Kidney glomerular epithelial cell (primary cell): Measurements from ENCODE around the gene ELOA2.
"Not testable (repeated sequence)": the region's sequence is repeated elsewhere in the genome, so short reads cannot be mapped to it uniquely, and the experiment has no call there.

Experiments used
- DNase-seq: peaks from one replicate; lab custom pipeline; 2025; lab: John Stamatoyannopoulos, UW

Gene ELOA2

DNA sequence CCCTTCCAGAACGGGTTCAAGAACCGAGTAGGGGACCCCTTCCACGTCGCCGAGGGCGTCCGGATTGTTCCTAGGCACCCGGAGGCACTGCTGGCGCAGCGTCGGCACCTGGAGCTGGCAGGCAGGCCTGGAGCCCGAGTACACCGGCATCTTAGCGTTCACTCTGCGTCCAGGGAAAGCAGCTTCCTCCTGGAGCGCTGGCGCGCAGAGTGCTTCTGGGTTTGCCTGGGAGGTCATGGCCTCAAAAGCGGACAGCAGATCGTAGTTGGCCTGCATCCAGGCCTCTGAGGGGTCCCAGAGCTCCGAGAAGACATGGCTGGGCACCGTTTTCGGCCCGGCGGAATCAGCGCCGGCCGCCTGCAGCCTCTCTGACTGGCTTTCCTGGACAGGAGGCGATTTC lies 12.6 kb downstream of the ELOA2 start:
- DNase-seq = not testable (repeated sequence)

DNA sequence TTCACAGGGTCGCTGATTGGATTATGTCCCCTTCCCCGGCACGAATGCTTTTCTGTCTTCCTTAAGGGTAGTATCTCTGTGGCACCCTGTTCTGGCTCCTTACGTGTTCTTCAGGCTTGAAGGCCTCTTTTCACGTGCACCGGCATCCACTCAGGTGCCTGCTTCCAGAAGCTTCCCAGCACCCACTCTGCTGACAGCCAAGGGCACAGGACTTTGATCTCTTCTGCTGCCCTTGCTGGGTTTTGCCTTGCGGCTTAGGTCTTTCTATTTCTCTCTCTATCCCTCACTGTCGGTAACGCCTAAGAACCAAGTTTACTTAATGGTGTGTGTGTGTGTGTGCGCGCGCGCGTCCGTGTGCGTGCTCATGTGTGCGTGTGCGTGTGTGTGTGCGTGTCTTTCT lies 14.7 kb downstream of the ELOA2 start:
- not testable (repeated sequence) for DNase-seq

- DNase-seq = not testable (repeated sequence)
Observed at GRCh38 chr18:47019870-47020269, 15.6 kb downstream of the ELOA2 start.
